OCI-LY3 (cell line): ENCODE data around the gene MAPKBP1.

Experiments
- EZH2phosphoT487 ChIP-seq: fragments of 200-600 bp; shearing (Covaris generic); IDR thresholded peaks from 2 replicates; pipeline ENCODE4 v1.6.1; 2018; ENCODE audit warnings: antibody characterized with exemption, mixed run types, low read depth
- TF ChIP-seq, protein P1 (sequence below): fragments of 200-600, 300-600 bp; sonication (generic); IDR thresholded peaks from 2 replicates; pipeline ENCODE4 v1.5.1; 2014; ENCODE audit warnings: antibody characterized with exemption, low read length, low read depth

DNA sequence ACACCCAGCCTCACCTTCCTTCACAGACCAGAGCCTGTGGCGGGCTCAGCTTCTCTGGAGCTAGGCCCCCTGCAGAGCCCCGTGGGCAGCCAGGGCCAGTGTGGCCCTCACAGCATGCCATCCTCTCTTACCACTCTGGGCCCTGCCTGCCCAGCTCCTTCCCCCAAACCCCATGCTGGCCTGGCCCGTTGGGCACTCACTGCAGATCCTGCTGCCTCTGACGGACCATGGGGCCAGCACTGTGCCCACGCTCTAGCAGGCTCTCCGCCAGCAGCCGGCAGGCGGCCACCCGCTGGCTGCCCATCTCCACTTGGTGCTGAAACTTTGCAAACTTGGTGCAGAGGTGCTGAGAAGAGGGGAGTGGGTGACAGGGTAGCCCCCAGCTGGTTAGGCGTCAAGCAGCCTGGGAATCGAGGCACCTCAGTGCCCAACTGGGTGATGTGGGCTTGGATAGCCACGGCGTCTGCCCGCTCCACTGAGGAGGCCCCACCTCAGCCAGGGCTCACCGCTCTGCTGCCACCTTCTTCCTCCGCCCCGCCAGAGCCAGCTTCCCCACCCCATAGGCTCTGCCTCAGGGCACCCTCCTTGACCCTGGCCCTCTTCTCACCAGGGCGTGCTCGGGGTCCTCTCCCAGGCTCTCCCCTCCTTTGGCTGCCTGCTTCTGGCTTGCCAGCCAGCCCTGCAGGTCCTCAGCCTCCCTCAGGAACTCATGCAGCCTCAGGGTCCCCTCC lies 97.1 kb downstream of the MAPKBP1 start:
- TF ChIP-seq, protein P1, sequence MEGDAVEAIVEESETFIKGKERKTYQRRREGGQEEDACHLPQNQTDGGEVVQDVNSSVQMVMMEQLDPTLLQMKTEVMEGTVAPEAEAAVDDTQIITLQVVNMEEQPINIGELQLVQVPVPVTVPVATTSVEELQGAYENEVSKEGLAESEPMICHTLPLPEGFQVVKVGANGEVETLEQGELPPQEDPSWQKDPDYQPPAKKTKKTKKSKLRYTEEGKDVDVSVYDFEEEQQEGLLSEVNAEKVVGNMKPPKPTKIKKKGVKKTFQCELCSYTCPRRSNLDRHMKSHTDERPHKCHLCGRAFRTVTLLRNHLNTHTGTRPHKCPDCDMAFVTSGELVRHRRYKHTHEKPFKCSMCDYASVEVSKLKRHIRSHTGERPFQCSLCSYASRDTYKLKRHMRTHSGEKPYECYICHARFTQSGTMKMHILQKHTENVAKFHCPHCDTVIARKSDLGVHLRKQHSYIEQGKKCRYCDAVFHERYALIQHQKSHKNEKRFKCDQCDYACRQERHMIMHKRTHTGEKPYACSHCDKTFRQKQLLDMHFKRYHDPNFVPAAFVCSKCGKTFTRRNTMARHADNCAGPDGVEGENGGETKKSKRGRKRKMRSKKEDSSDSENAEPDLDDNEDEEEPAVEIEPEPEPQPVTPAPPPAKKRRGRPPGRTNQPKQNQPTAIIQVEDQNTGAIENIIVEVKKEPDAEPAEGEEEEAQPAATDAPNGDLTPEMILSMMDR, result no peak
- no peak for TF ChIP-seq EZH2phosphoT487
